Spleen (tissue), 7 donors: Measurements from ENCODE around the gene RPL18.

Experiments
- POLR2A ChIP-seq, 3 donors: fragments of 450-650 bp; IDR thresholded peaks; one replicate each; pipeline ENCODE4 v1.5.1; 2017; ENCODE audit warnings: antibody characterized with exemption in 3 of 3, mild to moderate bottlenecking in 1 of 3
- POLR2AphosphoS5 ChIP-seq, 3 donors: sonication (generic); formaldehyde crosslinking; IDR thresholded peaks; one replicate each; pipeline ENCODE4 v1.5.1; 2017; ENCODE audit warnings: antibody characterized with exemption in 3 of 3
- TF ChIP-seq, protein P1 (sequence below), 11 experiments: fragments of 200-600 bp in 7 of 11; fragments of 450-650 bp in 4 of 11; sonication (generic) in 4 of 11; IDR thresholded peaks in 8 of 11; conservative IDR thresholded peaks in 3 of 11; 1 replicate in 7 of 11; 2 replicates in 4 of 11; pipeline versions ENCODE4 v1.4.0 to v1.8.0; 2016 to 2021; ENCODE audit warnings: antibody characterized with exemption in 11 of 11, inconsistent platforms in 4 of 11, mild to moderate bottlenecking in 1 of 11
- donor health status: DM: no; HTN: no; CAD: no; lungs with moderate emphysema.
- donor health status: DM: no; HTN: no; CAD: no.
- donor health status: DM: no; HTN: no; CAD: no.

GRCh38 chr19:48644355-48644754 lies 25.4 kb upstream of the RPL18 start:
- TF ChIP-seq, protein P1, sequence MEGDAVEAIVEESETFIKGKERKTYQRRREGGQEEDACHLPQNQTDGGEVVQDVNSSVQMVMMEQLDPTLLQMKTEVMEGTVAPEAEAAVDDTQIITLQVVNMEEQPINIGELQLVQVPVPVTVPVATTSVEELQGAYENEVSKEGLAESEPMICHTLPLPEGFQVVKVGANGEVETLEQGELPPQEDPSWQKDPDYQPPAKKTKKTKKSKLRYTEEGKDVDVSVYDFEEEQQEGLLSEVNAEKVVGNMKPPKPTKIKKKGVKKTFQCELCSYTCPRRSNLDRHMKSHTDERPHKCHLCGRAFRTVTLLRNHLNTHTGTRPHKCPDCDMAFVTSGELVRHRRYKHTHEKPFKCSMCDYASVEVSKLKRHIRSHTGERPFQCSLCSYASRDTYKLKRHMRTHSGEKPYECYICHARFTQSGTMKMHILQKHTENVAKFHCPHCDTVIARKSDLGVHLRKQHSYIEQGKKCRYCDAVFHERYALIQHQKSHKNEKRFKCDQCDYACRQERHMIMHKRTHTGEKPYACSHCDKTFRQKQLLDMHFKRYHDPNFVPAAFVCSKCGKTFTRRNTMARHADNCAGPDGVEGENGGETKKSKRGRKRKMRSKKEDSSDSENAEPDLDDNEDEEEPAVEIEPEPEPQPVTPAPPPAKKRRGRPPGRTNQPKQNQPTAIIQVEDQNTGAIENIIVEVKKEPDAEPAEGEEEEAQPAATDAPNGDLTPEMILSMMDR (IDR thresholded peaks at IDR 0.05 in 8 of 11, conservative IDR thresholded peaks at IDR 0.05 in 3 of 11): no peak
- TF ChIP-seq POLR2AphosphoS5 (IDR thresholded peaks at IDR 0.05) (no peak), POLR2A (IDR thresholded peaks at IDR 0.05) (no peak)
